ENCODE data around the gene CLEC16A.

CLEC16A gene

DNA sequence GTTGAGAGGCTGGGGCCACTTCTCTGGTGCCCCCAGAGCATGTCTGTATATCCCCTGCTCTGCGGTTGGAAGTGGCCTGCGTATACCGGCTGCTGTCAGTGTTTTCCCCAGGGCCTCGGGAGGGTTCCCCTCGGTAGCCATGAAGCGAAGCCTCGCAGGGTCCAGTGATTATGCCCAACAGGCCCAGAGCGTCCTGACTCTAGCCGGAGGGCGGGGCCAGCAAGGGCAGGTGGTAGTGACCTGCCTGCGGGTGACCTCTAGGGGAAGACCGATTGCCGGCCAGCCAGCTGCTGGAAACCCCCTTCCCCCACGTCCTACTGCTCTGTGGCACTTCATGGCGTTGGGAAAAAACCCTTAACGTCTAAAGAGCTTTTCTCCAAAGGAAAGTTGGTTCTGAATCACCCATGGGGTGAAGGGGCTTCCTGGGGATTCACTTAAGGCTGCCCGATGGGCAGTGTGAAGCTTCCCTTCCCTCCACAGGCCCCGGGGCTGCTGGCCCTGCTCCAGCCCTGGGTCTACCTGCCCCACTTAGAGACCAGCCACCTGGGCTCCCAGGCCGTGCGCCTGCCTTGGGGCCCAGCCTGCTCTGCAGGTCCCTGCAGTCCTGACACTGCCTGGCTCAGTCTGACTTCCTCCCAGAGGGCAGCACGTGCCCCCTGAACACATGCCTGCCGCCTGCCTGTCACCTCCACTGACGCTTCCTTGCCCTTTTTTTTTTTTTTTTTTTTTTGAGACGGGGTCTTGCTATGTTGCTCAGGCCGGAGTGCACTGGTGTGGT lies 238.9 kb downstream of the CLEC16A start:
- DNase-seq, result no peak

DNA sequence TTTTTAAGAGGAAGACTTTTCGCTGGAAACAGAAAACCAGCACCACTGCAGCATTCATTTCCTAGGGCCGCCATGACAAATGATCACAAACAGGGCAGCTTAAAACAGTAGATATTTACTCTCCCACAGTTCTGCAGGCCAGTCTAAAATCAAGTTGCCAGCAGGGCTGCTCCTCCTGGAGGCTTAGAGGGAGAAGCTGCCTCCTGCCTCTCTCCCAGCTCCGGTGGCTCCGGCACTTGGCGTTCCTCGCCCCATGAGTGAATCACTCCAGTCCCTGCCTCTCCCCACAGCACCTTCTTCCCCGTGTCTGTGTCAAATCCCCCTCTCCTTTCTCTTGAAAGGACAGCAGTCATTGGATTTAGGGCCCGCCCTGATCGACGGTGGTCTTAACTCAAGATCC lies 239.6 kb downstream of the CLEC16A start:
- DNase-seq, result no peak

DNA sequence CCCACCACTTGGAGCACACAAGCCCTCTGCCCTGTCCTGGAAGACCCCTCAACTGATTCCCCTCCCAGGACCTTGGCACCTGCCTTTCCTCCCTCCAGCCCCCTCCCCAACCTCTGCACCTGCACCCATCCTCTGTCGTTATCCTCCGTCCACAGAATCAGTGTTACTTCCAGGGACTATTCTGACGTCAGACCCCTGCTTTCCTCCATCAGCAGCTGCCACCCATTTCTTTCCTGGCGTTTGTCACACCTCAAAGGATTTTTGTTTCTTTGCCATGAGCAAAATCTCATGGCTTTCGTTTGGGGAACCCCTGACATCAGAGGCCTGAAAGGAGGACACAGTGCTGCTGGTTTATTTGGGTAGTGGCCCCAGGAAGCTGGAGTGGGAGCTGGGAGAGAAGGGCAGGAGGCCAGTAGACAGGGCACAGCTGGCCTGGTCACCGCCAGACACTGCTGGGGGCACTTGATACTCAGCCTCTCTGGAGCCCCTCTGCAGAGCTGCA lies 243.2 kb downstream of the CLEC16A start:
- no peak for DNase-seq

DNA sequence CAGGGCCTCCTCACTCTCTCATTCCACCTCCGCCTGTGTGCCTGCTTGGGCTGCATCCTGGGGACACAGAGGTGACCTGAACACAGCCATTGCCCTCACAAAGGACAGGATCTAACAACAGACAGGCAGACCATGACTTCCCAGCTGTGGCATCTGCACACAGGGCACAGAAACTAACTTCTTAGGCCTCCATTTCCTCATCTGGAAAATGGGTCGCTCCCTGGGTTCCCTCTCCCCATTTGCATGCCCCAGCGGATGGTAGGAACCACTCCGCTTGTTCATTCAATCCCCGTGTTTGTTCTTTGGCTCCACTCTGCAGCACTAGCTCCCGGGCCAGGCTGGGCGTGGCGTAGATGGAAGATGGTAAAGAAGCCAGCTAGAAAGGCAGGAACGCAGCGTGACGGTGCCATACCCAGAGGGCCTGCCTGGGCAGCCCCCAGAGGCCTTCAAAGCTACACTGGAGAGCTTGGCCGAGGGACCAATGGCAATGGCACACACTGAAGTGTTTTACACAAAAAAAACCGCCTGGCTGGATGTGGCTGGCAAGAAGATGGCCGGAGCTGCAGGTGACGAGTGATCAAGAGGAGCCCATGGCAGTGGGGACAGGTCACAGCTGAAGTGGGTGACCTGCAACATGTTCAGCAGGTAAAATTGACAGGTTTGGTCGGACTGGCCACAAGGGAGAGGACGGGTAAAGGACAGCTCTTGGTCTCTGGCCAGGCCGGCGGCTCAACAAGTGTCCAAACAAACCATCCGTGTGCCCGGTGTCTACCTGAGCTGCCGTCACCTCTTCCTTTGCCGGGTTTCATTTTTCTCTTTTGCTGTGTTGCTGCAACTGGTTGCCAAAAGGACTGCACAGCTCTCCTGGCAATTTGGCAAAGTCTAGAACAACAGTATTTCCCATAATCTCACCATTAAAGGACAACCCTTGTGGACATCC lies 244.7 kb downstream of the CLEC16A start:
- DNase-seq, result no peak

DNA sequence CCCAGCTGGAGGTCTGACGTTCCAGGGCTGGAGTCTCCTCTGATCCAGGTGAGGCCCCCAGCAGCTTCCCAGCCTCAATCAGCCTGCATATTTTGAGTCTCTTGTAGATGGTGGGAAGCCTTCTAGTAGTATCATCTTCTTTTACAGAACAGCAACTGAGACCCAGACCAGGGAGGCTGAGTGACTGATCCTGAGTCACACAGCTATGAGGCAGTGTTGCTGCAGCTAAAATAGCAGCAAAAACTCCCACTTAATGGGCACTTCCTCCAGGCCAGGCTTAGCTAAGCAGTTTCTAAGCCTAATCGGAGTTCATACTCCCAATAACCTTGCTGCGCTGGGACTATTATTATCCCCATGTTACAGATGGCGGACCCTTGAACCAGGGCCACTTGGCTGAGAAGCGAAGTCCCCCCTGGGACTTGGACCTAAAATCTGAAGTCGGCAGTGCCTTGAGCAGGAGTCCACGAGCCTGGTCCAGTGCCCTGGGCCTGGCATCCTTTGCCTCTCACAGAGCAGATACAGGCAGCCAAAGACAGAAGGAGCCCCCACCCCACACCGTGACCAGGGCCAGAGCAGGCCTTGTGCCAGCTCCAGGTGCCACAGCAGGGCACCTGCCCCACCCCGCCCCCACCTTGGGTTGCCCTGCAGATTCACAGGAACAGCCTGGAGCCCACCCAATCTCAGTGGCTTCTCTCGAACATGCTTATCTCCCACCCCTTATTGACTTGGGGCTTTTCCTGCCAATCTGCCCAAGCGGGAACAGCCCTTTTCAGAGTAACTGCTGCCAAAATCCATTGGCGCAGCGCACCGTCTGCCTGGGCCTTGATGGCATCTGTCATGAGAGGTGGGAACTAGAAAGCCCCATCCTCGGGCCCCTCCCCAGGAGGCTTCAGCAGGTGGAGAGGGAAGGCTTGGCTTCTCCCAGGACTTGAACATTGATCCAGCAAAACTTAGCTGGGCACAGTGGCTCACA lies 246.5 kb downstream of the CLEC16A start:
- no peak for DNase-seq

DNA sequence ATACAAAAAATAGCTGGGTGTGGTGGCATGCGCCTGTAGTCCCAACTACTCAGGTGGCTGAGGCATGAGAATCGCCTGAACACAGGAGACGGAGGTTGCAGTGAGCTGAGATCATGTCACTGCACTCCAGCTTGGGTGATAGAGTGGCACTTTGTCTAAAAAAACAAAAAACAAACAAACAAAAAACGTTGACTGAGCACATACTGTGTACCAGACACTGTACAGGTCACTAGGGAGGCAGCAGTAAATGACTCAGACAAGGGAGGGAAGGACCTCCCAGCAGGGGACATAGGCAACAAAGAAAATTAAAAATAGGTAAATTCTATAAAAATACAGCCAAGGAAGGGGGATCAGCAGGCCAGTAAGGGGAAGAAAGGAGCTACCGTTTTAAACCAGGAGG lies 247.3 kb downstream of the CLEC16A start:
- DNase-seq, result no peak

DNA sequence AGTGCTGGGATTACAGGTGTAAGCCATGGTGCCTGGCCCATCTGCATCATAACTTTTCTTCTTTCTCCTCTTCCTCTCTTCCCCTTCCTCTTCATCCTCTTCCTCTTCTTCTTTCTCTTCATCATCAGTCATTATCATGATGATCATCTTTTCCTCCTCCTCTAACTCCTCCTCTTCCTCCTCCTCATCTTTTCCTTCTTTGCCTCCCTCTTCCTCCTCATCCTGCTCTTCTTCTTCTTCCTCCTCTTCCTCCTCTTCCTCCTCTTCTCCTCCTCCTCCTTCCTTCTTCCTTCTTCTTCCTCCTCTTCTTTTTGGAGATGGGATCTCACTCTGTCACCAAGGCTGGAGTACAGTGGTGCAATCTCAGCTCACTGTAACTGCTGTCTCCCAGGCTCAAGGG lies 249.1 kb downstream of the CLEC16A start:
- no peak for DNase-seq

DNA sequence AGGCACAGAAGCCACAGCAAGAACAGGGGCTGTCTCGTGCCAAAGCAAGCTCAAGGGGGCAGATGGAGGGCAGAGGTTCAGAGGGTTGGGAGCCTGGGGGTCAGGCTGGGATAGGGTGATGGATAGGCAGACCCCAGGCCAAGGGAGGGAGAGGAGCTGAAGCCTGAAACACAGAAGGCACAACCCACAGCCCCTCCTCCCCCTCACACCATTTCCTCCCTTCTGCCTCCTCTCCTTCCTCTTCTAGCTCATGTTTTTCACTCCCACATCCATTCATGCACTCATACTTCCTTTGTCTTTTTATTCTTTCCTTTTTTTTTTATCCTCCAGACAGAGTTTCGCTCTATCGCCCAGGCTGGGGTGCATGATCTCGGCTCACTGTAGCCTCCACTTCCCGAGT lies 250.5 kb downstream of the CLEC16A start:
- DNase-seq, result no peak

DNA sequence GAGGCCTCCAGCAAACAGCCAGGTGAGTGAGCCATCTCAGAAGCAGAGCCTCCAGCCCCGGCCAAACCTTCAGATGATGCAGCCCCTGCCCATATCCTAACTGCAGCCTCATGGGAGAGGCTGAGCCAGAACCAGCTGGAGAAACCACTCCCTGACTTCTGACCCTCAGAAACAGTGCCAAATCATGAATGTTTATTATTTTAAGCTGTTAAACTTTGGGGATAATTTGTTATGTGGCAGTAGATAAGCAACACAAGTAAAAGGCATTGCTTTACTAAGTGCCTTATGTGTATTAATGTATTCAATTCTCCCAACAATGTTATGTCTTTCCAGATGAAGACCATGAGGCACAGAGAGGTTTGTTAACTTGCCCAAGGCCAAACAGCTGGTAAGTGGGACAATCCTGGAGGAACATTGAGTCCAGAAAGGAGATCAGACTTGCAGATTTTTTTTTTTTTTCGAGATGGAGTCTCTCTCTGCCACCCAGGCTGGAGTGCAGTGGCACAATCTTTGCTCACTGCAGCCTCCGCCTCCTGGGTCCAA lies 252.0 kb downstream of the CLEC16A start:
- no peak for DNase-seq

DNA sequence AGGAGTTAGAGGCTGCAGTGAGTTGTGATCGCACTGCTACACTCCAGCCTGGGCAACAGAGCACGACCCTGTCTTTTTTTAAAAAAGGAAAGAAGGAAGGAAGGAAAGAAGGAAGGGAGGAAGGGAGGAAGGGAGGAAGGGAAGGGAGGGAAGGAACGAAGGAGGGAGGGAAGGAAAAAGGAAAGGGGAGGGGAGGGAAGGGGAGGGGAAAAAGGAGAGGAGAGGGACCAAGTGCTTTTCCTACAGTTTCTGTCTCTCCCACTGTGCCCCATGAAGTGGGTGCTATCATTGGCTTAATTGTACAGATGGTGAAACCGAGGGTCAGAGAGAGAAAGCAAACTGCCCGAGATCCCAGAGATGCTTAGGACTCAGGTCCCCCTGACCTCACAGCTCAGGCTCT lies 254.0 kb downstream of the CLEC16A start:
- no peak for DNase-seq

DNA sequence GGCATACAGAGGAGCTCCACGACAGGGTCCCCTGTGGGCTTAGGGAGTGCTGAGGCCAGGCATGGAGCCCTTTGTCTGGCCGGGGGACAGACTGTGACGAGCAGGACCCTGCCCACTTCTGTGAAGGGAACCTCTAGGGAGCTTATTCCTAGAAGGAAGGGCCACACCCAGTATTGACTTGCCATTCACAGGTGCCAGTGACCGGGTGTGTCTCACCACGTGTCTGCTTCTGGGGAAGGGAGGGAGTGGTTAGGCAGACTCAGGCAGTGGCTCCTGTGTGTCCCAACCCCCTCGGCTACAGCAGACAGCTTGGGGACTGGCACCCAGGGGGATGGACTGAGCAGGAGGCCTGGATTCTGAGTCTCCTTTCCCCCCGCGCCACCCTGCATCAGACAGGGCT lies 254.5 kb downstream of the CLEC16A start:
- no peak for DNase-seq

DNA sequence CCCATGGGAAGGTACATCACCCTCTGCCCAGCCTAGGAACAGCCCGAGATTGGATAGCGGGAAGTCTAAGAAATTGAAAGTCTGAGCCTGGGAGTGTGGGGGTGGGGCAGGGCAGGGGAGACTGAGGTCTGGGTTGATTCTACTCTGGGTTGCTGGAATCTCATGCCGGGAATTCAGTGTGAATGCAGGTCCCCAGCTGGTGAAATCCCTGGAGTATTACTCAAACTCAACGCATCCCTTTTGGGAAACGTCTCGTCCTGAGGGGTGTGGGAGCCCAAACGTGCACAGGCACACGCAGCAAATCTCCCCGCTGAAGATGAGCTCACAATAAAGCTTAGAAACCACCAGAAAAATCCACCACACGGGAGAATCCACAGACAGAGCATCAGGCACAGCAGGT lies 256.2 kb downstream of the CLEC16A start:
- DNase-seq, result no peak

DNA sequence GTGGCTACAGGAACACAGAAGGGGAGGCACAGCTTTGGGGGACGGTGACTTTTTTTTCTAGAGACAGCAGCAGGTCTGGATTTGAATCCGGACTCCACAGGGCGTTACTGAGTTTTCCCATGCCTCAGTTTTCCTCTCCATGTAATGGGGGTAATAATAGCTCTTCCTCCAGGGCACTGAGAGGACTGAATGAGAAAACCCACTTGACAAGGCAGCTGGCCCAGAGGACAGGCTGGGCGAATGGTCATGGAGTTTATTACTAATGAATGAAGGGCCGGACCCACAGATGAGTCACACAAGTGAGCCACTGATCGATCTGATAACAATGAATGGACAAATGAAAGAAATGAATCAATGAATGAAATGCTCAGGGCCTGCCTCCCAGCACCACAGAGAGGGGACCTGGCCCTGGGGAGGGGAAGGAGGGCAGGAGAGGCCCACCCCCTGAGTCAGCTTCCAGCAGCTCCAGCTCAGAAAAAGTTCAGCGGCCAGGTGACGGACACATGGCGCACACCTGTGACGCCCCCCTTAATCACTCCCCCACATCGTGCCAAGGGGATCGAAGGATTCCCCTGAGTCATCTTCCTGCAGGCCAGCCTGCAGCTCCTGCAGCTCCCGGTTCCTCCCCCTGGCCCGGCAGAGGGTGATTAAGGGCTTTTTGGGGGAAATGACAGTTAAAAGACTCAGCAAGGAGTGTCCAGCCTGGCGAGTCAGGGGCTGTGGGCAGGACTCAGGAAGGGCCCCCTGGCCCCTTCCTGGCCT lies 257.3 kb downstream of the CLEC16A start:
- no peak for DNase-seq

DNA sequence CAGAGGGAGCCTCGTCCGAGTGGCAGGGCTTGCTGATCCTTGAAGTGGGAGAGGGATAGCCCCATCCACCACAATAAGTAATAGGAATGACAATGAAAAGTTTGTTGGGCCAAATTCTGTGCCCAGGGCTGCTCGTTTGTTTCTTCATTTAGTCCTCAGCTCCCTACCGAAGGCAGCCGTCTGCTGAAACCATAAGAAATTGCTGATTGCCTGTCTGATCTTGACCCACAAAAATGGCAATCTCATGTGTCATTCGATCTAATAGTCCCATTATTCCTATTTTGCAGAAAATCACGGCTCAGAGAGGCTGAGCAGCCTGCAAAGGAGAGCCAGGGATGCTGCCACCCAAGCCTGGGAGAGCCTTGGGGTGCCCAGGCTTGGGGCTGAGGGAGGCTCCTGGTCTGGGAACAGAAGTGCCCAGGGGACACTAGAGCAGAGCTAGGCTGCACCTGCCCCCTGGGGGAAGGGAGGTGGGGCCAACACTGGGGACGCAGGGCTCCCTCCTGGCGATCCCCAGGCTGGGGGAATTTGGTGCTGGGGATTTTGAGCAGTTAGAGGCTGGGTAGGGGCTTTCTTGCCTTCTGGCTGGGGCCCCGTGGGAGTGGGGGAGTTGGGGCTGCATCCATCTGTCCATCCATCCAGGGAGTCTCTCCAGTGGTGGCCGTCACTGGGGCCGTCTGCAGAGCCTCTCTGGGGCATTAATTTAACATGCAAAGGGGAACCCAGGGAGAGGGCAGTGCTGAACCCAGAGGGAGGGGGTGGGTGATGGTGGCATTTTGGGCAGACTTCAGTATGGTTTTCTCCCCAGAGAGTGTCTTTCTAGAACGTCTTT lies 258.1 kb downstream of the CLEC16A start:
- no peak for DNase-seq

DNA sequence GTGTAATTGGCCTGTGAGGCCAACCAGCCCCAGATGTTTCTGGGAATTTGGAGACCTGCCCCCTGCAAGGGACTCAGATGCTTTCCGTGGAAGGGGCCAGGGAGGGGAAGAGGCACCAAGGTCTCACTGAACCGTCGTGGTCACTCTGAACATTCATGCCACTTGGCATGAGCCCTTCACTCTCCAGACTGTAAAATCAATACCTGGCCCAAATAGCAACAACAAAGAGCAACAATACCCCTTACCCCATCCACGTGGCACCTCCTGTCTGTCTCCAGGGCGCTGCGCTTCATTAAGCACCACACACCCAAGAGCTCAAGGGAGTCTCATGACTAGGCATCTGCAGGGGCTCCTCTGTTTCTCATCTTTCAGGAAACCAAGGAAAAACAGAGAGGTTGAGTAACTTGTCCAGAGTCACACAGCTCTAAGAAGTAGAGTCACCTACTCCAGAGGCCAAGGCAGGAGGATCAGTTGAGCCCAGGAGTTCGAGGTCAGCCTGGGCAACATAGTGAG lies 258.8 kb downstream of the CLEC16A start:
- no peak for DNase-seq

DNA sequence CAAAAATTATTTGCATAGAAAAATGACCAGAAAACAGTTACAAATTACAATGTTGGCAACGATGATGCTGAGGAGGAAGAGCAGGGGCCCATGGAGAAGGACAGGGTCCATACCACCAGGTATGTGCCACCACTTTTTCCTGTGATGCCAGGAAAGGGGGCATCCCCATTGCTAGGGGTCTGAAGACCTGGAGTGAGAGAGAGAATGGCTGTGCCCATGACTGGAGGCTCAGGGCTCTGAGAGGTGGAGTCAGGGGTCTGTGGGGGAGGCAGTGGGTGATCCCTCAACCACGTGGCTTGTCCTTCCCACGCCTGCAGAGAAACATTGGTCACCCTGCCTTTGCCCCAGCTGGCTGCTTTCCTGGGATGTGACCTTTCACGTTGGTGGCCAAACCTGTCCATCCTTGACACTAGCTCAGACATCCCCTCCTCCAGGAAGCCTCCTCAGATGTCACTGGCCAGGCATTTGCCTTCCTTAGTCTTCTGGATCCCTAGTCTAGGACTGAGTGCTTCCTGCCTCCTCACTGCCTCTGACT lies 260.2 kb downstream of the CLEC16A start:
- no peak for DNase-seq

DNA sequence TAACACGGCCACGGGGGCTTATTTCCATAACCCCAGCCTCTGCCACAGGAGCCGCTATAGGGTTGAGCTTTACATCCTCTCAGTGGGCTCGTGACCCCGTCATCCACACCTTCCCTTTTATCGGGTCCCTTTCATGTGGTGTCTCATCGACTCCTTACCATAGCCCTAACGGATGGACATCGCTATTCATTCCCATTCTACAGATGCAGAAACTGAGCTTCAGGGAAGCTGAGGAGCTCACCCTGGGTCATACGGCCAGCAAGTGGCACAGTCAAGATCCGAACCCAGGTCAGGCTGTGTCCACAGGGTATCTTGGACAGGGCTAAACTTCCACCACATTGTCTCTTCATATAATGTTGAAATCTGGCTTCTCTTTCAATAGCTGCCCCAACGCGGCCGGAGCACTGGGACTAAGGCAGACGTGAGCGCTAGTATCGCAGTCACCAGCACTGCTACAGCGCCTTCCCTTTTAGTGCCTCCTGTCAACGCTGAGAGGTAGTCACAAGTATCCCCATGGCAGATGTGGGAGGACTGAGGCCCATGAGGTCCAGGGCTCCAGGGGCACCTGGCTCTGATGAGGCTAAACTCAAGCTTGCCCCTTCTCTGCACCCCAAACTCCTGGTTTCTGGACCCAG lies 260.8 kb downstream of the CLEC16A start:
- no peak for DNase-seq

DNA sequence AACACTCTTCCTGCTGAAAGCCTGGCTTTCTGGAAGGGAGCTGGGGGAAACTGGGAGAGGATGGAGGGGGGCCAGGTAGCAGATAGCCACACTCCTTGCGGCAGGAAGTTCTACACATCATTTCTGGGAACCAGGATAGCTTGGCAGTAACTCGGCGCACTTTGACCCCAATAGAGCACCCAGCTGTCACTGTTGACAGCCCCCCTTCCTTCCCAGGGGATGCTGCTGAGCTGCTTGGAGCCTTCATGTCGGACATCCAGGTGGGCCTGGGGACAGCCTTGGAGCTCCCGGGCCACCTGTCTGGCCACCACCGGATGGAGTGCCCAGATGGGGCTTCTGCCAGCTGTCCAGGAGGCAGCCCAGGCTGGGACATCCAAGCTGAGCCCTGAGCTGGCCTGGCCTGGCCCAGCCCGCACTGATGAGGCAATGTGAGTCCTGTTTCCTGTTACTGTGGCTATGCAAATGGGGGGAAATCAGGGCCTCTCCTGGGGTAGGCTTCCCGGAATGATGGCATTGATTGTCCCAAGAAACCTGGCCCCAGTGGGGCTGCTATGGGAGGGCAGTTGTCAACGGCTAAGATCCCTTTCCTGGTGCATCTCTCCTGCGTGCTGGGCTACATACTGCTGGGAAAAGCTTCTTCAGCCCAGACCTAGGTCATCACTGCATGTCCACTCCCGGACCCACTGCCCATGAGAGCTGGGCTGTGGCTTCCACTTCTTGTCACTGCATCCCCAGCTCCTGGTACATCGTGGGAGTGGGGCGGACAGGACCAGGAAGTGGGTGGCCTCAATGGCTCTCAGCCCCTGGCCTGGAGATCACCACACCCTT lies 261.6 kb downstream of the CLEC16A start:
- DNase-seq, result no peak

DNA sequence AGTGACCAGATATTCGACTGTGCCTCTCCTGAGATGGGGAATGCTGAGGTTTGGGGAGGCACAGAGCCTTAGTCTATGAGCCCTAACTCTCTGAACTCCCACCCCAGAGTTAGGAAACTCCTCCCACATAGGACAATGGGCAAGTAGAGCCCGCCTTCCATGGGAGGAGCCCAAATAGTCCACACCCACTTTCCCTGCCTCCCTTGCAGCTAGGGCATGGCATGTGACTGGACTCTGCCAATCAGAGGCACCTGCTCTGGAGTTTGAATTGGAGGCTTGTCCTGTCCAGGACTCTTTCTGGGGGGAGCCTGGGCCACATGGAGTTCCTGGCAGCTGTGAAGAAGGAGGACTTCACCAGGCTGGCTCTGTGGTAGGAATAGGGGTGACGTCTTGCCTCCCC lies 263.3 kb downstream of the CLEC16A start:
- DNase-seq, result no peak

Measured in NCI-H2107 (cell line).